Measurements from ENCODE around the gene PIAS1.
"Not testable (repeated sequence)": the region's sequence is repeated elsewhere in the genome, so short reads cannot be mapped to it uniquely, and the experiment has no call there.

PIAS1 gene

GRCh38 chr15:68210821-68211655 is 156.9 kb downstream of the PIAS1 start:
- no peak overlapping the region for H2BK12ac ChIP-seq (ENCODE audit: low read length in 2 of 2)
- peak overlapping the region in 1 of 2 experiments; percentile 61 for H3K4me3 ChIP-seq (ENCODE audit: insufficient read depth in 1 of 2, low read depth in 1 of 2, low read length in 2 of 2)
- H4K91ac ChIP-seq (ENCODE audit: low read length) = peak overlapping the region; percentile 19
- peaks cover 0 to 47% of the 10 kb centered on the region in 2 experiments for H3K36me3 ChIP-seq (ENCODE audit: control insufficient read depth in 1 of 2, insufficient read depth in 2 of 2, low read depth in 1 of 2, low read length in 2 of 2)
- H3K27ac ChIP-seq (ENCODE audit: low read length, poor library complexity, severe bottlenecking) = no peak overlapping the region
- H3K18ac ChIP-seq (ENCODE audit: low read depth in 1 of 2, low read length in 2 of 2) = peak overlapping the region in 1 of 2 experiments; percentile 26
- H3K14ac ChIP-seq (ENCODE audit: low read length in 2 of 2) = no peak overlapping the region
- H2BK15ac ChIP-seq (ENCODE audit: low read depth, poor library complexity, severe bottlenecking) = no peak overlapping the region
- no peaks in the 10 kb centered on the region for H3K27me3 ChIP-seq (ENCODE audit: control insufficient read depth in 1 of 2, insufficient read depth in 1 of 2, low read length in 2 of 2)
- H3K9me3 ChIP-seq (ENCODE audit: control insufficient read depth, low read length) = no peaks in the 10 kb centered on the region
- no peak overlapping the region for H2BK120ac ChIP-seq (ENCODE audit: low read depth, low read length)
- peak overlapping the region; percentile 72 for H3K9ac ChIP-seq (ENCODE audit: low read length)
- DNase-seq = peak; percentile 52
- no peak overlapping the region for H3K4ac ChIP-seq (ENCODE audit: low read depth in 1 of 2, low read length in 2 of 2)
- no peak overlapping the region for H2AK5ac ChIP-seq (ENCODE audit: low read length, severe bottlenecking)
- peaks cover 16% of the 10 kb centered on the region for H3K4me1 ChIP-seq (ENCODE audit: control insufficient read depth, insufficient read depth, low read depth, low read length)
- H4K8ac ChIP-seq (ENCODE audit: low read length) = peak overlapping the region; percentile 0
- no peak overlapping the region for H3K4me2 ChIP-seq (ENCODE audit: low read length, poor library complexity, severe bottlenecking)
- H3K23ac ChIP-seq (ENCODE audit: low read length in 2 of 2) = no peak overlapping the region
- no peak overlapping the region for H2BK5ac ChIP-seq (ENCODE audit: low read depth, low read length, poor library complexity, severe bottlenecking)
- H3K79me1 ChIP-seq (replicated peaks; ENCODE audit: low read length, poor library complexity, severe bottlenecking) = peaks cover 58% of the 10 kb centered on the region
- 67% methylated on average over 23 of the region's 23 CpGs for WGBS
- H2AFZ ChIP-seq (ENCODE audit: low read depth, low read length) = no peak overlapping the region

DNA sequence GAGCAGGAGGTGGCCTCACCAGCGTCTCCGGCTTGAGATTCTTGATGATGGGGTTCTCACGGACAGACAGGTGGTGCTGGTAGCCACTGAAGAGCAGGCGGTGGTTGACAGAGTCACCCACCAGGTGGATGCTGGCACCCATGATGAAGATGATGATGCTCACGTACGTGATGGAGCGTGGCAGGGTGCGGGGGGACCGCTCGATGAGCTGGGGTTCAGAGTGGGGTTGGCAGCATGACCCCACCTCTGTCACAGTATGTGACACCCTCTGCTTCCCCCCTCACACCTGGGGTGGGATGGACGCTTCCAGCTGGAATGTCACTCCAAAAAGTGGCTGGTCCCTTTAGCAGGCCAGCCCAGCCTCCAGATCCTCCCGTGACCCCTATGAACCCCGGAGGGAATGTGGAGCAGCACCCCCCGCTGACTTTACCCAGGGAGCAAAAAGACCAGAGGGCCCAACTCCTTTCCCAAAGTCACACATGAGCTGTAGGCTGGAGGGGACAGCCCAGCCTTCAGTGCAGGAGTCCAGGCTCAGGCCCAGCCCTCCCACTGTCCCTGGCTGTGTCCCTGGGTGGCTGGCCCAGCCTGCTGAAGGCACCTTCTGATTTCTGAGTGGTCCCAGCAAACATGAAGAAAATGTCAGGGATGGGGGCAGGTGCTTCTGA is 157.7 kb downstream of the PIAS1 start:
- no peak overlapping the region for H2BK15ac ChIP-seq (ENCODE audit: low read depth, poor library complexity, severe bottlenecking)
- H3K4me2 ChIP-seq (ENCODE audit: low read length, poor library complexity, severe bottlenecking) = no peak overlapping the region
- H3K4me1 ChIP-seq (ENCODE audit: control insufficient read depth, insufficient read depth, low read depth, low read length) = peaks cover 14% of the 10 kb centered on the region
- H3K27me3 ChIP-seq (ENCODE audit: control insufficient read depth in 1 of 2, insufficient read depth in 1 of 2, low read length in 2 of 2) = no peaks in the 10 kb centered on the region
- no peaks in the 10 kb centered on the region for H3K9me3 ChIP-seq (ENCODE audit: control insufficient read depth, low read length)
- H3K4me3 ChIP-seq (ENCODE audit: insufficient read depth in 1 of 2, low read depth in 1 of 2, low read length in 2 of 2) = no peak overlapping the region
- H3K27ac ChIP-seq (ENCODE audit: low read length, poor library complexity, severe bottlenecking) = no peak overlapping the region
- no peak overlapping the region for H2AK5ac ChIP-seq (ENCODE audit: low read length, severe bottlenecking)
- H3K23ac ChIP-seq (ENCODE audit: low read length in 2 of 2) = no peak overlapping the region
- peaks cover 54% of the 10 kb centered on the region for H3K79me1 ChIP-seq (replicated peaks; ENCODE audit: low read length, poor library complexity, severe bottlenecking)
- peaks cover 5 to 40% of the 10 kb centered on the region in 2 experiments for H3K36me3 ChIP-seq (ENCODE audit: control insufficient read depth in 1 of 2, insufficient read depth in 2 of 2, low read depth in 1 of 2, low read length in 2 of 2)
- no peak overlapping the region for H3K4ac ChIP-seq (ENCODE audit: low read depth in 1 of 2, low read length in 2 of 2)
- H4K8ac ChIP-seq (ENCODE audit: low read length) = peak overlapping the region; percentile 47
- no peak overlapping the region for H2AFZ ChIP-seq (ENCODE audit: low read depth, low read length)
- H3K18ac ChIP-seq (ENCODE audit: low read depth in 1 of 2, low read length in 2 of 2) = no peak overlapping the region
- H2BK12ac ChIP-seq (ENCODE audit: low read length in 2 of 2) = no peak overlapping the region
- H3K9ac ChIP-seq (ENCODE audit: low read length) = no peak overlapping the region
- no peak overlapping the region for H4K91ac ChIP-seq (ENCODE audit: low read length)
- no peak overlapping the region for H2BK120ac ChIP-seq (ENCODE audit: low read depth, low read length)
- WGBS = 95% methylated on average over 14 of the region's 14 CpGs
- no peak for DNase-seq
- H3K14ac ChIP-seq (ENCODE audit: low read length in 2 of 2) = no peak overlapping the region
- no peak overlapping the region for H2BK5ac ChIP-seq (ENCODE audit: low read depth, low read length, poor library complexity, severe bottlenecking)

DNA sequence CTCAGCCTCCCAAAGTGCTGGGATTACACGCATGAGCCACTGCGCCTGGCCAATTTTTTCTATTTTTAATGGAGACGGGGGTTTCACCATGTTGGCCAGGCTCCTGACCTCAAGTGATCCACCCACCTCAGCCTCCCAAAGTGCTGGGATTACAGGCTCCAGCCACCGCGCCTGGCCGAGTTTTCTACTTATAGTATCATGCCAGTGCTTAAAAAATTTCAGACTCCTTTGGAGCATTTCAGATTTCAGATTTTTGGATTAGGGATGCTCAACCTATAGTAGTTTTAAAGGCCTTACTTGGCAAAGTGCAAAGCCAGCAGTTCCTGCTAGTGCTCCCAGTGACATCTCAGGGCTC is 159.4 kb downstream of the PIAS1 start:
- not testable (repeated sequence) for H2AFZ ChIP-seq (ENCODE audit: low read depth, low read length); H3K14ac ChIP-seq (ENCODE audit: low read length in 2 of 2); H3K27ac ChIP-seq (ENCODE audit: low read length, poor library complexity, severe bottlenecking); H2BK12ac ChIP-seq (ENCODE audit: low read length in 2 of 2); H4K91ac ChIP-seq (ENCODE audit: low read length); H3K4ac ChIP-seq (ENCODE audit: low read depth in 1 of 2, low read length in 2 of 2); H3K27me3 ChIP-seq (ENCODE audit: control insufficient read depth in 1 of 2, insufficient read depth in 1 of 2, low read length in 2 of 2); H2AK5ac ChIP-seq (ENCODE audit: low read length, severe bottlenecking); H2BK15ac ChIP-seq (ENCODE audit: low read depth, poor library complexity, severe bottlenecking); H3K23ac ChIP-seq (ENCODE audit: low read length in 2 of 2); H2BK120ac ChIP-seq (ENCODE audit: low read depth, low read length); H4K8ac ChIP-seq (ENCODE audit: low read length); DNase-seq; H3K9me3 ChIP-seq (ENCODE audit: control insufficient read depth, low read length); H3K18ac ChIP-seq (ENCODE audit: low read depth in 1 of 2, low read length in 2 of 2); H3K4me2 ChIP-seq (ENCODE audit: low read length, poor library complexity, severe bottlenecking); H2BK5ac ChIP-seq (ENCODE audit: low read depth, low read length, poor library complexity, severe bottlenecking); H3K9ac ChIP-seq (ENCODE audit: low read length); H3K4me3 ChIP-seq (ENCODE audit: insufficient read depth in 1 of 2, low read depth in 1 of 2, low read length in 2 of 2)
- peaks cover 55% of the 10 kb centered on the region for H3K79me1 ChIP-seq (replicated peaks; ENCODE audit: low read length, poor library complexity, severe bottlenecking)
- H3K36me3 ChIP-seq (ENCODE audit: control insufficient read depth in 1 of 2, insufficient read depth in 2 of 2, low read depth in 1 of 2, low read length in 2 of 2) = peaks cover 12 to 35% of the 10 kb centered on the region in 2 experiments
- peaks cover 14% of the 10 kb centered on the region for H3K4me1 ChIP-seq (ENCODE audit: control insufficient read depth, insufficient read depth, low read depth, low read length)
- 96% methylated on average over 6 of the region's 6 CpGs for WGBS

All from mesenchymal stem cell (in vitro differentiated cells and primary cell).